Measurements from ENCODE around the gene CAP2.

Gene CAP2

GRCh38 chr6:17452096-17452495, 58.7 kb downstream of the CAP2 start:
- DNase-seq (ENCODE audit: low read depth): no peak
- H3K4me3 ChIP-seq (ENCODE audit: low read length): no peak overlapping the region
- TF ChIP-seq CTCF (conservative IDR thresholded peaks at IDR 0.05; ENCODE audit: low read length): no peak

DNA sequence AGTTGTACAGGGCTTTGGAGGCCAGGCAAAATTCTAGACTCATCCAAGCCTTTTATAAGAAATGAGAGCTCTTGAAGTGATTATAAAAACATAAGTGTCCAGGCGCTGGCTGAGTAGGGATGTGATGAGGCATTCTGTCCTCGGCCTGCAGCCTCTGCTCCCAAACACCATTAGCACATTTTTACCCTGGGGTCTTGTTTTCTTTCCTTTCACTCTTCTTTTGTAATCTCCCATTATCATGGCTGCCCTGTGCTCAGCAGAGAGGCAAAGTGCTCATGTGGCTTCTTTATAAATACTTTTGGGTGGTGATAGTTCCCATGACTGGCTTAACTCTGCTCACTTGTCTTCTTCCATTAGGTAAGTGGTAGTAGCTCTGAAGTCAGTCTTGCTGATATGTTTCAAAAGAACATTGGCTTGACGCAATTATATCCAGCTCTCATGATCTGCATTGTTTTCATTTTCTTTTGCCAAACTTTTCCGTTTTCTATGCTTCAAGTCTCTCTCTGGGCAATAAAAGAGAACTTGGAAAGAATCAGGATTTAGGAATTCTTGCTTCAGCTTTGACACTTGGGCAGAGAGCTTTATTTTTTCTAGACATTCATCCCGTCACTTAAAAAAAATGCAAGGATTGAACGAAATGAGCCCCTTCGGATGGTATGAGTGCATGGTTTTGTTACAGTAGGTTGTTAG, 61.1 kb downstream of the CAP2 start:
- DNase-seq (ENCODE audit: low read depth): peak; percentile 91
- H3K4me3 ChIP-seq (ENCODE audit: low read length): peak overlapping the region; percentile 31
- TF ChIP-seq CTCF (conservative IDR thresholded peaks at IDR 0.05; ENCODE audit: low read length): no peak

DNA sequence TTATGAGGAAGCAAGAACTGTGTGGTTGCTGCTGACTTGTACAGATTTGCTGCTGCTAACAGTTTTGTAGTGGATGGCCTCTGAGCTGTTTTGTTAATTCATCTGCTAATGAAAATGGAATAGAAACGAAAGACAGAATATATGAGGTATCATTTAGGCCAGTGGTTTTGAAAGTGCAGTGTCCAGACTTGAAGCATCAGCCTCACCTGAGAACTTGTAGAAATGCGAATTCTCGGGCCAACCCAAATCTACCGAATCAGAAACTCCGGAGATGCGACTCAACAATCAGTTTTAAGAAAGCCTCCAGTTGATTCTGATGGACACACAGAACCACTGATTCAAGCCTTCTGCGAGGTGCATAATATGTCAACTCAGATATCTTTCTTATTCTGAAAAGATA, 62.5 kb downstream of the CAP2 start:
- TF ChIP-seq CTCF (conservative IDR thresholded peaks at IDR 0.05; ENCODE audit: low read length): no peak
- no peak overlapping the region for H3K4me3 ChIP-seq (ENCODE audit: low read length)
- DNase-seq (ENCODE audit: low read depth): no peak

DNA sequence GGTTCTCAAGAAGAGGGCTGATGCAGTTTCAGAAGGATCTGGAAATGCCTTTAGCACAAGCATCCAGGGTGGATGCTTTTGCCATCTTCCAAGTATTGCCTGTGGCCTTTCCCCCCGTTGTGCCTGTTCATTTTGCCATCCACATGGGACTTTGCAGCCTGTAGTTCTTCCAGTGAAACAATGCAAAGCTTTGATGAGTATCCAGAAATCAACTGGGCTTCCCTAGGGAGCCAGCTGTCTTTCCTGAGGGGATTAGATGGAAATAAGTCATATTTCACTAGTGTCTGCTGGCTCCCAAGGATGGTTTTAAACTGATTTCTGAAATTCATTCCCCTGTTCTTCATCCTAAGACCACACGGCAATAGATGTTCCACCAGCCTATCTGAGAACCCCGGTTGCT, 63.3 kb downstream of the CAP2 start:
- TF ChIP-seq CTCF (conservative IDR thresholded peaks at IDR 0.05; ENCODE audit: low read length): no peak
- DNase-seq (ENCODE audit: low read depth): no peak
- no peak overlapping the region for H3K4me3 ChIP-seq (ENCODE audit: low read length)

DNA sequence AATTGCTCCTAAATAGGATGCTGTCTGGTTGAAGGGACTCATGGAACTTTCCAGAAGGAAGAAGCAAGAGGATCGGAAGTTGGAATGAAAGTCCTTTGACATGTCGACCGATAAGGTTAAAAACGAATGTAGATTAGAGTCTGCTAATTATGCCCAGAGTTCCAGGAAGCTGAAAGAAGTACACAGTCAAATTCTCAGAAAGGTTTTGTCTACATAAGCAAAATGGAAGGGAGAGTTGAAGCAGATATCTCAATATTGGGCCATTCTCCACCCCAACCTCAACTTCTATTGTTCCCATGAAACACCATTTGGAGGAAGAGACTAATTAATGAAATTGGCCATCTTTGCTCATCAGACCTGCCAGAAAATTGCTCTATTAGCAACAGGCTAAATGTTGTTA, 64.0 kb downstream of the CAP2 start:
- TF ChIP-seq CTCF (conservative IDR thresholded peaks at IDR 0.05; ENCODE audit: low read length): no peak
- H3K4me3 ChIP-seq (ENCODE audit: low read length): no peak overlapping the region
- DNase-seq (ENCODE audit: low read depth): no peak

DNA sequence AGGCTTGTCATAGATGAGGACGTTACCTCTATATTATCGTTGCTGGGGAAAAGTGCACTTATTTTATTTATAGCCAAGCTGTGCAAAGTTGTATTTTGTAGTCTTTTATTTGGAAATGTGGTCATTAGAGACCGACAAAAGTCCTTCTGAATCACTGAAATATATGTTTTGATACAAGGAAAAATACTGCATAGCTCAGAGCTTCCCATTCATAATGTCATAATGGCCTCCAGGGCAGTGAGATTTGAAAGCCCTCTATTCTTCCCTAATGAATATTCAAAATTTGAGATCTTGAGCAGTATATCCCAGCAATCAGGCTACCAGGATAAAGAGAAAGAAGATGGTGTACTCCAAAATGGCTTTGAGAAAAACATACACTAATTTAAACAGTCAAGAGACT, 64.6 kb downstream of the CAP2 start:
- no peak for DNase-seq (ENCODE audit: low read depth)
- no peak overlapping the region for H3K4me3 ChIP-seq (ENCODE audit: low read length)
- TF ChIP-seq CTCF (conservative IDR thresholded peaks at IDR 0.05; ENCODE audit: low read length): no peak

DNA sequence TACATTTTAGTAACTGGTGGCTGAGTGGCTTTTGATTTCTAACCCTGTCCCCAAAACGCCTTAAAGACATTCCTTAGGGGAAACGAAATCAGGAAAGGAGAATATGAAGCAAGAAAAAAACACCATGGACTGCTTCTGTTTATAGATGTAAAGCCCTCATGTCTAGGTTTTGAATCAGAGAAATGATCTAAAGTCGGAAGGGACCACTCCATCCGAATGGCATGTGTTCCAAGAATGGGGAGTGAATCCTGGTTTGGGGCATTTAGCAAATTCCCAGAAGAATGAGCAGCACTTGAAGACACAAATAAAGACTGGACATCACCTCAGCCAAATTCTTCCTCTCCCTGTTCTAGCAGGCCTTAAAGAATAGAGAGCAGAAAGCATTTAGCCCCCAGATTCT, 65.6 kb downstream of the CAP2 start:
- no peak overlapping the region for H3K4me3 ChIP-seq (ENCODE audit: low read length)
- DNase-seq (ENCODE audit: low read depth): no peak
- no peak for TF ChIP-seq CTCF (conservative IDR thresholded peaks at IDR 0.05; ENCODE audit: low read length)

All from AG10803 (cell line).